HG02970 (cell line): ENCODE data around the gene FSTL5.
"Not testable (repeated sequence)": the region's sequence is repeated elsewhere in the genome, so short reads cannot be mapped to it uniquely, and the experiment has no call there.

Source experiments
- ATAC-seq: cut with Tn5 transposase; IDR thresholded peaks from one replicate; pipeline ENCODE4 v1.9.1; 2021; ENCODE audit warnings: mild to moderate bottlenecking, moderate library complexity, moderate number of reproducible peaks; ENCODE audit not compliant: unreplicated experiment, low FRiP score

FSTL5 gene

DNA sequence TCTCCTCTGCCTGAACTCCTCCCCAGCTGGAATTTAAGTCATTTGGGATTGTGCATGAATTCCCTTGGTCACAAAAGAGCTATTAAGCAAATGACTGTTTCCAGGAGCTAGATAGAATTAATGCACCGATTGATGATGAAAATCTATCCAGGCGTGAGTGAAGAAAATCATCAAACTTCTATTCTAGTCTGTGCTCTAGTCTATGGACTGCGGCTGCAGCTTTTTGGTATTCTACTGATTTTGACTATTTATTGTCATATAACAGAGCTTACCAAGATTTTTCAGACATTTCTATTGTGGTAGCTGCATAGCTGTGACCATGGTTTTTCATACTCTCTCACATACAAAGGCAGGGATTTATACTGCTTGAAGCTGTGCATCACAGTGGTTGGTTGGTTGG, 403.8 kb downstream of the FSTL5 start:
- ATAC-seq = no peak

DNA sequence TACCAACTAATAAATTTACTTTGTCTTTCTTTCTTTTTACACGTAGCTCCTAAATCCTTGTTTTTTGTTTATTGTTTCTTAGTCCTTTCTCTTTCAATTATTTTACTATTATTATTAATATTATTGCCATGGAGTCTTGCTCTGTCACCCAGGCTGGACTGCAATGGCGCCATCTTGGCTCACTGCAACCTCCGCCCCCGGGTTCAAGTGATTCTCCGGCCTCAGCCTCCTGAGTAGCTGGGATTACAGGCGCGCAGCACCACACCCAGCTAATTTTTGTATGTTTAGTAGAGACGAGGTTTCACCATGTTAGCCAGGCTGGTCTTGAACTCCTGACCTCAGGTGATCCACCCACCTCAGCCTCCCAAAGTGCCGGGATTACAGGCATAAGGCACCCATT, 405.4 kb downstream of the FSTL5 start:
- ATAC-seq = not testable (repeated sequence)

DNA sequence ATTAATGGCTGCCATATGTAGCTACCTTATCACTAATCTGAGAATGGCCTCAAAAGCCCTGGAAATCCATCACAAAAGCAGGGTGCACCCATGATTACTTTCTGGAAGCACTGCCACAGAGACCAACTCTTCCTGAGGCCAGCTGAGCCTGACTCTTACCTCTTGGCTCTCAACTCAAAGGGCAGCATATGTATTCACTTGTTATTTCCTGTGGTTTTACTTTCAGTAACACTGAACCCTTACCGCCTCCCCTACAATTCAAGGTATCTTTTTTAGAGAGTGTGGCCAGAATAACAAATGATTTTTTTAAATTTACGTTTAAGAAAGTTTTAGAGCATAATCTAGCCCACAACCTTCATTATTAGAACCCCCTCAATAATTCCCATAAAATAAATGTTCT, 434.9 kb downstream of the FSTL5 start:
- ATAC-seq = no peak

DNA sequence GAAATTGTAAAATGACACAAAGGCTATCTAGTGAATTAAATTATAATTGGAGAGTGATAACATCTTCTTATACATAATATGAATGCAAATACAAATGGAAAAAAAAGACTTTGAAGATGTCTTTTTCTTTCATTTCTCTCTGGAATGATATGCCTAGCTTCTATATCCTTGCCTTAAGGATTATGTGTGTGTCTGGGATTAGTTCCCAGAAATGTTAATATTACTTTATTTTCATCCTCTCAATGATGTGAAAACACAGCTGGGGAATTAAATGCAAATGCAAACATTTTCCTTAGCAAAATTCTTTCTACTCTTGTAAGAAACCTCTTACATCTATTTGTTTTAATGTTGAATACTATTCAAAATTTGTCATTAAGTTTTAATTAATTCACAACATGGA, 441.9 kb downstream of the FSTL5 start:
- ATAC-seq = no peak

DNA sequence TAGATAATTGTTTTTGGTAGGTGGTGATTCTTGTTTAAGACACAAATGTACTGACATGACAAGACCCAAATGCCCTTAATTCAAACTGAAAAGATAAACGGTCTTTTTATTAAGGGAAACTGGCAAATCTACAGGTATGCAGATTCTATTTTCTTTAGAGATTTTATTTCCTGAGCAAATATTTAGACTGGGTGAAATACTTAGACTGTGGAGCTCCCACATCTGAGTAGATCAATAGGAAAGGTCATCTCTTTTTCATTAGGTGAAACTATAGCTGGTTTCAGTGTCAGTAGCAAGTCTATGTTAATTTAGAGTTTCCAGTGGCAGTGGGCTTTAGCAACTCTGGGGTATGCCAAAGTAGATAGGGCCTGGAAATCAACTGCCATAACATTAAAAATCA, 446.7 kb downstream of the FSTL5 start:
- no peak for ATAC-seq

DNA sequence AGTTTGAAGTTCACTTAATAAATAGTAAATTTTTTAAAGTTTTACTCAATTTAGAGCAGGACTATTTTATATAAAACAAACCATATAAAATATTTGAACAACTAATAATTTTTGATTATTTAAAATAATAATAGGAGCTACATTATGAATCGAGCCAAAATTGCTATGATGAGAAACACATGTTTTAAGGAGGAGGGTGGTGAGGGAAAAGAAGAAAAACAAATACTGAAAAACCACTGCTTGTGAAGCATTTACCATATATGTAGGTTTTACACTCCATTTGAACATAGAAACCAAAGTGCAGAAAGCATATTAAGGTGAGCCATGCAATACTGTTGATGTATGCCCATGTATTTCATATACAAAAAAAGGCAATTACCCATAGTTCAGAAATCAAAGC, 448.9 kb downstream of the FSTL5 start:
- no peak for ATAC-seq

DNA sequence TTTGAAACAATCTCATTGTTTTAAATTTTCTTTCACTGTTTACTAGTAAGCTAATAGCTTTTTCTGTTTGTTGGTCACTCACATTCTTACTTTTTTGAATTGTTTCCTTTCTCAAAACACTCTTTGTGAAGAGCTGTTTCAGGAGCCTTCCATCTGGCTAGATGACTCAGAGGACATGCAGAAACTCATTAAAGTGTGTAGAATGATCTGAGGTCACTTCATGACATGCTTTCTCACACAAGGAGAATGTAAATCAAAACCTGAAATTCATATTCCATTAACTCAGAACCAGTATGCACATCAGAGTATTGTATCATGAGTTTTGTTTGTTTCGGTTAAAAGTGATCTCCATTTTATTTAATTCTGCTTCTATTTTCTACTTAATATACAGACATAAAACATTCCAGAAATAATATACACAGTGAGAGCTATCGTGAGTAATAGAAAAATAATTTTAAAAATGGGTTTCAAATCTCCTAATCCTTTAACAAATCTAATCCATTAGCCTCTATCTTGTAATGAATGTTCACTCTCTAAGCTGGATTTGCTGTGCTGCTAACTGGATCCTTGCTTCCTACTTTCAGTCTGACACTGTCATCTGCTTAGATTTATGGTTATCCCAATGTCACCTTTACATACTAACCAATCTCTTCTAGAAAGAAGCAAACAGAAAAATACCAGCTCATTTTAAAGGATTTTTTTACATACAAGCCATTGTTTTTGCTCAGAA, 449.6 kb downstream of the FSTL5 start:
- ATAC-seq = no peak

DNA sequence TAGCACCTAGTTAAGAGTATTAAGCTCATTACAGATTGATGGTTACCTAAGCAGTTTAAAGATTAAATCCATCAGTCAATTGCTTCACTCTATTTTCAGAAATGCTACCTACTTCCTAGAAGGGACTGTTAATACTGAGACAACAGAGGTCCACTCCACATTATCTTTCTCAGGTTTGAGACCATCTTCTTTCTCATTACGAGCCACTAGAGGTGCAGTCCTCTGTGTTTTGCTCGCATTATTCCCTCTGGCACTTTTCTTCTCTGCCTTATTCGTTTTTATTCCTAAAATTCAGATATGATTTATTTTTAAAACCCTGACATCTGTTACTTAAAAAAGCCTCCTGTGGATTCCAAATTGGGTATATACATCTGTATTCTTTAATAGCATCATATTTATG, 459.1 kb downstream of the FSTL5 start:
- ATAC-seq = no peak

DNA sequence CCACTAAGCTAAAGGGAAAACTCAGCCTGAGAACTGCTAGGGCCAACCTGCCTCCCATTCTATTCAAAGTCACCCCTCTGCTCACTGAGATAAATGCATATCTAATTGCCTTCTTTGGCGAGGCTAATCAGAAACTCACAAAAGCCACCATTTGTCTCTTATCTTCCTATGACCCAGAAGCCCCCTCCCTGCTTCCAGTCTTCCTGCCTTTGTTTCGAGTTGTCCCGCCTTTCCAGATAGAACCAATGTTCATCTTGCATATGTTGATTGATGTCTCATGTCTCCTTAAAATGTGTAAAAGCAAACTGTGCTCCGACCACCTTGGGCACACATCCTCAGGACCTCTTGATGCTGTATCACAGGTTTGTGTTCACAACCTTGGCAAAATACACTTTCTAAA, 459.8 kb downstream of the FSTL5 start:
- ATAC-seq = no peak

DNA sequence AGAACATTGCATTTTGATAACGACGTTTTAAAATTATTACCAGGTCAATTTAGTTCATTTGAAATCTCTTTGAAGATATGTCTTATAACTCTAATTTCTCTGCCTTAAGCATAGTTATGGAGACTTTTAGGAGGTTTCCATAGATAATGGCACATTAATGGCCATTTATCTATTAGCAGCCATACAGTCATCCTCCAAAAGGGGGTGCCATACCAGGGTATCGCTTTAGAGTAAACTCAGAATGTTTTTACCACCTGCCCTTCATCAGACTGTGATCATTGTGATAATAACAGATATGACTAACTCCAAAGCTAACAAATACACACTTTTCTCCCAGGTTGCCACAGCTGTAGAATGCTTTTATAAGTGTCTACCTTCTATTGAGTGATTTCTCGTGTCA, 461.5 kb downstream of the FSTL5 start:
- no peak for ATAC-seq

DNA sequence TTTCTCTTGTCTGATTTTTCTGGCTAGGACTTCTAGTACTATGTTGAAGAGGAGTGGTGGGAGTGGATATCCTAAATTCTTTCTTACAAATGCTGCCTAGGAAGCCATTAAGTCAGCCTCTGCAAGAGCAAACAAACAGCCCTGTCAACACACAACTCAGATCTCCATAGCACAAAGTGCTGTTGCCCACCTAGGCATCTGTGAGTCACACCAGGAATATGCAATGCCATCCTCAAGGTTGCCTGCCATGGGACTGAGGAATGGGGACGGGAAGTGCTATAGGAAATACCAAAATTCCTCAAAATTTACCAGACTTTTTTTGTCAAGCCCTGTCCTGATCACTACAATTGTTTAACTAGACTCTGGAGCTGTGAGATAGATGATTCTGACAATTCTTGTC, 466.9 kb downstream of the FSTL5 start:
- no peak for ATAC-seq

DNA sequence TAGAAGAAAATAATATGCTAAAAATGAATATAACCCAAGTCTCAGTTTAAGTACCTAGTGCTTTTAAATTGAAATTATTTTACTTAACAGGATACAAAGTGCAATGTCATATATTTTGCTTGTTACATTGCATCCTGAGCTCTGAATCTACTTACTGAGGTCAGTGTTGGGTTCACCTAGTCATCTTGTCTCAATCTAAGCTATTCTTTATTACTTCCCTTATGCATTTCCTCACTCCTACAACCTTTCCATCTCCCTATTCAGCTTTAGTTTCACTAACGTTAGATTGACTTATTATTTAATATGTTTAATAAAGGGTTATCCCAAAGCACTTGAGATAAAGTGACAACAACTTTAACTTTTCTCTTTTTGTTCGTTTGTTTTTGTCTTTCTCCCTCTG, 483.7 kb downstream of the FSTL5 start:
- ATAC-seq = no peak

DNA sequence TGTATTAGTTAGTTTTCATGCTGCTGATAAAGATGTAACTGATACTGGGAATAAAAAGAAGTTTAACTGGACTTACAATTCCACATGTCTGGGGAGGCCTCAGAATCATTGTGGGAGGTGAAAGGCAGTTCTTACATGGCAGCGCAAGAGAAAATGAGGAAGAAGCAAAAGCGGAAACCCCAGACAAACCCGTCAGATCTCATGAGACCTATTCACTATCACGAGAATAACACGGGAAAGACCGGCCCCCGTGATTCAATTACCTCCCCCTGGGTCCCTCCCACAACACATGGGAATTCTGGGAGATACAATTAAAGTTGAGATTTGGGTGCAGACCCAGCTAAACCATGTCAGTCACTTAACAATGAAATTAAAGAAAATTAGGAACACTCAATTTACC, 499.1 kb downstream of the FSTL5 start:
- no peak for ATAC-seq

DNA sequence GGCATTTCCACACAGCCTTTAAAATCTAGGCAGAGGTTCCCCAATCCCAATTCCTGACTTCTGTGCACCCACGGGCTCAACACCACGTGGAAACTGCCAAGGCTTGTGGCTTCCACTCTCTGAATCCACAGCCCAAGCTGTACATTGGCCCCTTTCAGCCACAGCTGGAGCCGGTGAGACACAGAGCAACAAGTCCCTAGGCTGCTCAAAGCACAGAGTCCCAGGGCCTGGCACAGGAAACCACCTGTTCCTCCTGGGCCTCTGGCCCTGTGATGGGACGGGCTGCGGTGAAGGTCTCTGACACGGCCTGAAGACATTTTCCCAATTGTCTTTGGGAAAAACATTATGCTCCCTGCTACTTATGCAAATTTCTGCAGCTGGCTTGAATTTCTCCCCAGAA, 500.0 kb downstream of the FSTL5 start:
- no peak for ATAC-seq

DNA sequence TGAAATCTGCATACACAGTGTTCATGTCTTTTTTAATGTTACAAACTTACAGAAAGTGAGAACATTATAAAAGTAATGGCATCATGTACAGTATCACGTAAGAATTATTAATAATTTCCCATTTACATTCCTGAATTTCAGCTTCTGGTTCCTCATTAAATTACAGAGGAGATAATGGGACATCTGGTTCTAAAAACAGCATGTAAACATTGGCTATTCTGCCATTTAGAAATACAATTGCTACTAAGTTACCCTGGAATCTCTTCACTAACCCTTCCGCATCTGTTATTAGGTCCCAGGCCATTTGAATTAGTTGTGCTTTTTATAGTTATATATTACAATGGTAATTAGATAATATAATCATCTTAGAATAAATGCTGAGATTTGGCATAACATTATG, 505.1 kb downstream of the FSTL5 start:
- no peak for ATAC-seq

DNA sequence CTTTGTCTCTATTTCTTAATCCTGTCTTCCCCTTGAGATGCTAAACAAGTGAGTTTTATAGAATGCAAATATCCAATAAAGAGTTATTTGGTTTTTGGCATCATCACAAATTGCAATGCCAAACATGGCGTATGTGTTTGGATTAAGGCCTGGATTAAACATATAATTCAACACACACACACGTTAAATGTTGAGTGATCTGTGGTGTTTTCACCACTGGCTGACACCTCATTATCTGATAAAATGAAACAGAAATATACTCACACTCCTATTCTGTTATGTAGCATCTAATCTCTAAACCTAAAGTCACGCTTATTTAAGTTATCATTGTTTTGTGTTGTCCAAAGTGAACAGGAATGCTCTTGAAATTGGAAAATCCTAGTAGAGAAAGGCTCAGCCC, 506.2 kb downstream of the FSTL5 start:
- no peak for ATAC-seq

DNA sequence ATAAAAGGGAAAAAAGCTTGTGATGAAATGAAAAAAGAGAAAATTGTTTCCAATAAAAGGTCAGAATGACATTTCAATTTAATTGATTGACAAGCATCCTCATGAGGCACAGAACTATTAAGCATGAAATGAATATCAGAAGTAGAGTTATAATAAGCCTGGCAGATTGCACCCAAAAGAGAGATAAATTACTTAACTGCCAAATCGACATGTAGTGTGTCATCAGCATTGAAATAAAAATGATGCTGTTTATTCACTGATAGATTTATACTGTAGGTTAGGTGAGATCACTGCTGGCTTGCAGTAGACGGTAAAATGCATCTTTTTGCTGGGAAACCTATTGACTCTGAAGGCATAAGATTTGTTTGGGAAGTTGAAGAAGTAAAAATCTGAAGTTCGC, 507.2 kb downstream of the FSTL5 start:
- no peak for ATAC-seq

DNA sequence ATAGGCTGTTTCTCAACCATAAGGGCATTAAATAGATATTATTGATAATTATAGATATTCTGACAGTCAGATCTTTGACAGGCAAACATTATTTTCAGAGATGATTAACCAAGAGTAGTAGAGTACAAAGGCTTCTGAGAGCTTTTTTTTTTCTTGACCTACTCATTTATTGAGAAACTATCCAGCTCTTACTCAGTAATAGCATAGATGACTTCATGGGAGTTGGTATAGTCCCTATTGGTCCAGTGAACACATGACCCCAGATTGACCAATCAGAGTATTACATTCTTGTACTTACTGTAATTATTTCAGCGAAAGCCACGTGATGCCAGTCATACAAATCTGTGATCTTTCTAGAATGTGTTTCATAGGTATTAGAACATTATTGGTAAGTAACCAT, 508.7 kb downstream of the FSTL5 start:
- ATAC-seq = no peak

DNA sequence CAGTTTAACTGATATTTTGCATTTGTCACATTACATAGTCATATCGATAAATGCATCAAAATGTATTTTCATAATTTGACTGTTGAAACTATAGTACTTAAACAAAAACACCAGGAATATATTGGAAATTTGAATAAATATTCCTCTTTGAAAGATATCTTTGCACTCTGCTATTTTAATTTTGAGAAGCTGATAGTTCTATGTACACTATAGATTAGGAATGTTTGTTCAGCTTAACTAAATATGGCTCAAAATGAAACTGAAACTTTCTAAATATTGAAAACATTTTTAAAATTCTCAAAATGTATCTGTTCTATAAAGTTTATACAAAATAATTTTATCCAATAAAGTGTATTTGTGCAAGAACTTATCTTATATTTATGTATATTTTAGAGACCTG, 510.1 kb downstream of the FSTL5 start:
- no peak for ATAC-seq

DNA sequence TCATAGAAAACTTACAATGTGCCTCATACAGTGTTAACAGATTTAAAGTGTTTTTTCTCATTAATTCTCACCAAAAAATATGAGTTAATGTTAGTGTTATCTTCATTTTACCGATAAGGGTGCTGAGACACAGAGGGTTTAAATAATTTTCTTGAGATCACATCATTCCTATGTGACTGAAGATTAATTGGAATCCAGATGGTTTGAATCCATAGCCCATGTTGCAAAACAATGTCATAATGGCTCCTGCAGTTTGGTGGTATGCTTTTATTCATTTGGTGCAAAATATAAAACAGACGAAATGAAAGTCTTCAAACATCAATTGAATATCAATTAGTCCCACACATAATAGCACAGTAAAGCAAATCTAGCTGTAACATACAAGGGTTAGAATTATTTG, 512.2 kb downstream of the FSTL5 start:
- ATAC-seq = no peak

DNA sequence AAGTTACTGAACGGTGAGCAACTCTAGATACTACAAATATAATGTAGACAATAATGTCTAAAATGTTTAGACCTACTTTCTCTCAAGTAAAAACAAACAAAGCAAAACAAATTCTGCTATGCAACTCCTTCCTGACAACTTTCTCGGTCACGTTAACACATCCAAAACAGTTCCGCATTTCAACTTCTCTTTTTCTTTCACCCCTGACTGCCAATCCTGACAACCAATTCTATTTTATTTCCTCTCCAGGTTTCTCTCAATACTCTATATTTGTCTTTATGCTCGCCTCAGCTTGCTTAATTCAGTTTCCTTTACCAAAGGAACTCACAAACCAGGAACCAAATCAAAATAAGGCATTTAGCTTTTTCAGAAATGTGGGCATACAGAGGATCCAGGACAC, 513.0 kb downstream of the FSTL5 start:
- no peak for ATAC-seq

DNA sequence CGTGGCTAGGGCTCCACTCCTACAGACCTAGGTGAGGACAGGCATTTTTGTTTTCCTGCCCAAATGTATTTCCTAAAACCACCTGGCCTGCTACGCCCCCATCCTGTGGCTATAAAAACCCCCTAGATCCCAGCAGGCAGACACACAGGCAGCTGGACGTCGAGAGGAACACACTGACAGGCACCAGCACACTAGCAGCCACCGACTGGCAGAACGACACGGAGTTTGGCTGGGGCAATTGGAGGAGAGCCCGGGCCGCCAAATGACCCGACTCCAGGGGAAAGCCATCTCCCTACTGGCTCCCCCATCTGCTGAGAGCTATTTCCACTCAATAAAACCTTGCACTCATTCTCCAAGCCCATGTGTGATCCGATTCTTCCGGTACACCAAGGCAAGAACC, 516.0 kb downstream of the FSTL5 start:
- ATAC-seq = no peak

DNA sequence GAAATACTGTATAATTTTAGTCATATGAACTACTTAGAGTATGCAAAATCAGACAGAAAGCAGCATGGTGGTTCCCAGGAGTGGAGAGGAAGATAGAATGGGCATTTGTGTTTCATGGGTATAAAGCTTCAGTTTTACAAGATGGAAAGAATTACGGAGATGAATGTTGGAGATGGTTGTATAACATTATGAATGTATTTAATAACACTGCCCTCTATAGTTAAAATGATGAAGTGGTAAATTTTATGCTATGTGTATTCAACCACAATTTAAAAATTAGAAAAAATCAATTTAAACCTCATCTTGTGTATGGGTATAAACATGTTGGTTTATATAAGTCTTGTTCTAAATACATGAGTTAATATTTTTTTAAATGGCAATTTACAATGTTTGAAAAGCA, 521.1 kb downstream of the FSTL5 start:
- no peak for ATAC-seq
